Activated CD4-positive, alpha-beta T cell treated with anti-CD3 and anti-CD28 coated beads, Interleukin-2, amount 50 U/mL, for 48 hours (primary cell): ENCODE data around the gene PHF3.

ENCODE experiments used
- DNase-seq, 2 experiments: peaks; one replicate each; pipeline ENCODE4 v3.0.0-alpha.2; 2020

PHF3 gene

DNA sequence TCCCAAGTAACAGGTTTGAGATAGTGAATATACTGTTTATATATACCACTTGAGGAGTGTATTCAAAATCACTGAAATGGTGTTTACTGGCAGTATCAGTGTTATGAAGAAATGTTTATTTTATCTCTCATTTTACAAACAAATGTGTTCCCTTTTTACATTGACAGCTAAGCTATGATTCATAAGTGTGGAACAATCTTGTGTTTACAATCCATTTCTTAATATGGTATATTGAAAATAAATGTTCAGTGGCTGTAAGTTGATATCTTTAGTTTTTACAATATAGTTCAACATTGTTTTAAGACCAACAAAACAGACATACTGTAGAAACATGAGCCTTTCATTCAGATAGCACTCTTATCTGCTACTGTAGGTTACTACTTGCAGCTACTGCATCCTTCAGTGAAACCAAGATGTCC lies 14.3 kb downstream of the PHF3 start:
- DNase-seq = no peak

DNA sequence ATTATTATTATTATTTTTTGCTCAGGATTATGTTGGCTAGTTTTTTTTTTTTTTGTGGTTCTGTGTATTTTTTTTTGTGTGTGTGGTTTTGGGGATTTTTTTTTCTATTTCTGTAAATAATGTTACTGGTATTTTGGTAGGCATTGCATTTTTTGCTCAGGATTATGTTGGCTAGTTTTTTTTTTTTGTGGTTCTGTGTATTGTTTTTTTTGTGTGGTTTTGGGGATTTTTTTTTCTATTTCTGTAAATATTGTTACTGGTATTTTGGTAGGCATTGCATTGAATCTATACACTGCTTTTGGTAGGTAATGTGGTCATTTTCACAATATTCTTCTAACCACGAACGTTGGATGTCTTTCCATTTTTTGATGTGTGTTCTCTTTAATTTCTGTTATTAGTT lies 17.4 kb downstream of the PHF3 start:
- no peak for DNase-seq

DNA sequence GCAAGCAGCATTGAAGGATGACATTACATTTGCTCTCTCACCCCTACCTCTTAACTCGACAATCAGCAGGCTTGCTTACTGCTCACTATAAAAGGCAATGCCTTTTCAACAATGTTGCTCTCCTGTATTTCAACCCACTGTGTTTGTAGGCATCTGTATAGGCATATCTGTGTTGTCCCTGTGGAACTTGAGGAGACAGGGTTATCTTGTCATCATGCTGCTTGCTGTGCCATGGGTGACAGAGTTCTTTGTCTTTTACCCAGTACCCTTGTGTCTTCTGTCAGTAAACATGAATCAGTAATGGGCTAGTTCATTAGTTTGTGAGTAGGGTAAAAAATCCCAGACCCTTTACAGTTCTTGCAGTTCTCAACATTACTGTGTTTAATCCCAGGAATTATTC lies 25.2 kb downstream of the PHF3 start:
- no peak for DNase-seq

DNA sequence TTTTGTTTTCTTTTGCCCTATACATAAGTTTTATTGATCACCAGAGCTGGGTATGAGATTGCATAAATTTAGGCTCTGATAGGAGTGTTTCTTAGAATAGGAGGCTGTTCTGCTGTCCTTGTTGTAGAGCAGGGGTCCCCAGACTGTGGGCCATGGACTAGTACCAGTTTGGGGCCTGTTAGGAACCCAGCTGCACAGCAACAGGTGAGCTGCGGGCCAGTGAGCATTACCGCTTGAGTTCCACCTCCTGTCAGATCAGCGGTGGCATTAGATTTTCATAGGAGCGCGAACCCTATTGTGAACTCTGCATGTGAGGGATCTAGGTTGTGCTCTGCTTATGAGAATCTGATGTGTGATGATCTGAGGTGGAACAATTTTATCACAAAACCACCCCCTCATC lies 26.2 kb downstream of the PHF3 start:
- DNase-seq = no peak

DNA sequence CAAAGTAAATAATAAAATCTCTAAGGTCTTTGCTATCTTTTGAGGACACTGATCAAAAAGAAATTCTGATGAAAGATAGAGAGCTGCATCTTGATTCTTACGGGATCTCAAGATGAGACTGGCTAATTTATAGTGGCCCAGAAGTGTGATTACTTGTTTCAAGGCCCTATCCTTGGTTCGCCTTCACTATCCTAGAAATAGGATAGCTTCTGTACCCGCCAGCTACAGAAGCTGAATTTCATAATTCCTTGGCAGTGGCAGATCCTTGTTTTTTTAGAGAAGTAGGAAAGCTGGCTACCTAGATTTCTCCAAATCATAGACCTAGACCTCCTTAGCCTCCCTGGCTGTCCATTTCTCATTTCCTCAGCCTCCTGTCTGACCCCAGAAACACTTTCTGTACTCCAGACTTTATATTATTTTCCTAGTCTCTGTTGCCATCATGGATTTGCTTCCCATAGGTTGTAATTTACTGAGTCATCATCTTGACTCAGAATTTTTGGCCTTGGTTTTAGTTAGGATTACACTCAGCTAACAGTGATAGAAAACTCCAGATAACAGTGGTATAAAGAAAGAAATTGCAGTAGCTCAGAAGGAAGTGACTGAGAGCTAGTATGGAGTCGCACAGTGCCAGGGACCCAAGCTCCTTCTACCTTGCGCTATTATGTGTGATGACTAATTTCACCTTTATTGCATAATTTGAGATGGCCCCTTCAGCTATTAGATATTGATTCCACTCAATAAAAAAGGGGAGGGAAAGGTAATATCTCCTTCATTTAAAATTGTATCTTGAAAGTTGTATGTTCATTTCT lies 27.7 kb downstream of the PHF3 start:
- no peak for DNase-seq

DNA sequence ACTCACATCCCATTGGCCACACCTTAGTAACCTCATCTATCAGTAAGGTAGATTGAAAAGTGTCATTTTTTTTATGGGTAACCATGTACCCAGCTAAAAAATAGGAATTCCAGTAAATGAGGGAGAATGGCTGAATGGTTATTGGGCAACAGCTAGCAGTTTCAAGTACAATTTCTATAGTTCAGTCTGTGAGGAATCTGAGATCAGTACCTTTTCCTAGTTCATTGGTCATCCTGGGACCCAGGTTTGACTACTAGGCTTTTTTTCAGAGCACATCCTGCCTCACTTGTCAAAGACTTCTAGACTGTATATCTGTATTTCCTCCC lies 28.3 kb downstream of the PHF3 start:
- DNase-seq = no peak

DNA sequence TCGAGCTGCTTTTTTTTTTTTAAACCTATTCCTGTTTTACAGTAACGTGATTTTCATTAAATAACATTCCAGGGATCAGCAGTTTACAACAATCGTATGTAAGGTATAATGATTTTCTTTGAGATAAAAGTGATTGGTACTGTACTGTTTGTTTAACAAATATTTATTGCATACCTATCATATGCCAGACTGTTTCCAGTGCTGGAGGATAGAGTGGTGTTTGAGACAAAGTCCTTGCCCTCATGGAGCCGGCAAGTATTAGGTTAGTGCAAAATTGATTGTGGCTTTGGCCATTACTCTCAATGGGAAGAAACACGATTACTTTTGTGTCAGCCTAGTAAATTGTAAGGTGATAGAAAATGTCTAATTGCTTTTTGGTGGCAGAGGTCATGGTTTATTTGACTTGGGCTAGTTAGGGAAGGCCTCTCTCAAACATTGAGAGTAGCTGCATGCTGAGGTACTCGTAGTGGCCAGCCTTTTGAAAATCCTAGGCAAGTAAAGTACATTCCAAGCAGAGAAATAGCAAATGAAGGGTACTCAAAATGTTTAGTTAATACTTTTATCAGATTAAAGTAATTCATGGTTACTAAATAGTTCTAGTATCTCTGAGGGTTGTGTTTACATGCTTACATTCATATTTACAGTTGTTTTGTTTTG lies 35.6 kb downstream of the PHF3 start:
- DNase-seq = no peak

DNA sequence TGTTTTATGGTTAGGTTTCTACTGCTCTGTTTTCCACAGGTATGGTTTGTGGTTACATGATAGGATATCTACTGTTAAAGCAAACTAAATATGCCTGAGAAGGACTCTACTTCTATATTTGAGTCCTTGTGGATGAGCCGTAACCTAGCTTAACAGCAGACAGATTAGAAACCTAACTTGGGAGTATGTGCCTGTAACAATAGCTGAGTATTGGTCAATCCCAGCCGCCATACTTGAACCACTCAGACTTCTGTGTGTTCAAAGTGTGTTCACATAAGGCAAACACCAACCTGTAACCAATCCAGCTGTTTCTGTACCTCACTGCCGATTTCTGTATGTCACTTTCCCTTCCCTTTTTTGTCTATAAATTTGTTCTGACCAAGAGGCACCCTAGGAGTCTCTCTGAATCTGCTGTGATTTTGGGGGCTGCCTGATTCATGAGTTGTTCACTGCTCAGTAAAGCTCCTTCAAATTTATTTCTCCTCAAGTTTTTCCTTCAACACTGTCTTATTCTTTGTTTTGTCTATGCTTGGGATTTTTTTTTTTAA lies 37.1 kb downstream of the PHF3 start:
- no peak for DNase-seq

DNA sequence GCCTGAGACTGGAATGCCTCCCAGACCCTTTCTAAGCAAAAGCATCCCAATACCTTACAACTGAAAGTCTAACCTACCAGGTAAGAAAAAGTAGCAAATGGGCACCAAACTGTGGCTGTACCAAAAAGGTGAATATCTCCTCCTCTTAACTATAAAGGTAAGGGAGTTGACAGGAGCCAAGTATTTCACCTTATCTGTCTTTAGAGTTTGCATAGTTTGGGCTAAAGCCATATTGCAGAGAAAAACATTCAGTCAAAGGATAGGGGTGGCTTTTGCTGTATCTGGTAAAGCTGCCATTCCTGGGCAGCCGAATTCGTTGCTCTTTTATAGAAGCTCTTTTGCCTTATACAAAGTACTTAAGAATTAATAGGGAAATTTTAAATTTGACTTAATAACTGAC lies 38.1 kb downstream of the PHF3 start:
- DNase-seq = no peak

DNA sequence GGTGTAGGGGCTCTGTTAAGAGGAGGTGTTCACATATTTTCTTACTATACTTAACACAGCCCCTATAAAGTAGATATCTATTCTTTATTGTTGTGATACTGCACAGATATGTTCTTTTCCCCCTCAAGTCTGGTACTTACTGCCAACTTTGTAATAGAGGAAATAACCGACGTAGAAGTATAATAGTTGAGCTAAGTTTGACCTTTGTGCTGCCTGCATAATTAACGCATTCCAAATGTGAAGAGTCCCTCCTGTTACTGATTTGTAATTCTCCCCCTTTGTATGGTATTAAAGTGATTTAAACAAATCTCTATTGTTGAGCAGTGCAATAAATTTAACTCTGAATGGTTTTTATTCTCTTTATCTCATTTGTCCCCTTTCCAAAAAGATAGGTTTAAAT lies 39.0 kb downstream of the PHF3 start:
- no peak for DNase-seq

DNA sequence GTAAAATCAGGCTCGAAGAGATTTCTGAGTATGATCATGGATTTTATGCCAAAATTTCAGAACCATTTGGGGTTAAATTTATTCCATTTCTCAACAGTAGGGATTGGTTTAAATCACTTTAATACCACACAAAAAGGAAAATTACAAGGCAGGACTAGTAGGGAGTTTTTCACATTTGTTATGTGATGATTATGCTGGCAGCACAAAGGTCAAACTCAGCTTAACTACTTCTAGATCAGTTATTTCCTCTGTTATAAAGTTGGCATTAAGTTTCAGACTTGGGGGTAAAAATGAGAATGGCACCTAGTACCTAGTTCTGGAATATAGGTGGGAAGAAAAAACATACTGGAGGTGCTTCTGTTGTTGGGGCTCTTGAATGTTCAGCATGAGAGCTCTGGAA lies 39.5 kb downstream of the PHF3 start:
- DNase-seq = no peak

DNA sequence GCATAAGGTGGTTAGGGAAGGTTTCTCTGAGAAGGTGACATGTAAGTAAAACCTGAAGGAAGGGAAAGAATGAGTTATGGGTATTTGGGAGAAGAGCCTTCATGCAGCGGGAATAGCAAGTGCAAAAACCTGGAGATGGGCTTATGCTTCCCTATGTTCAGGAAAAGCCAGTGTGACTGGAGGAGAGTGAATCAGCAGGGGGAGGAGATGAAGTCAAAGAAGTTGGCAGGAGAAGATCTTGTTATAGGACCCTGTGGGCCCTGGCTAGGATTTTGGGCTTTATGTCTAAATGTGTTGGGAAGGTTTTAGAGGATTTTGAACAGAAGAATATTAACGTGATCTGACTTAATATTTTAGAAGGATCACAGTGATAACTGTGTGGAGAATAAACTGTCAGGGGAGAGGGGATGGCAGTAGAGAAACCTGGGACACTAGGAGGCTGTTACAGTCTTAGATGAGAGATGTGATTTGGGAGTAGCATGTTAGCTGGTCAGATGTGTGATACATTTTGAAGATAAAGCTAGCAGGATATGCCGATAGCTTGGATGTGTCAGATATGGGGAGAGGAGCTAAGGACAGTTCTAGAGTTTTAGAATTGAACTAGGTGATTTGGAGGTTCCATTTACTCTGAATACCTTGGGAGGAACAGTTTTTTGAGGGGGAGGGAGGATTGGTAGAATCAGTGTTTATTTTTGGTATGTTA lies 41.0 kb downstream of the PHF3 start:
- no peak for DNase-seq

DNA sequence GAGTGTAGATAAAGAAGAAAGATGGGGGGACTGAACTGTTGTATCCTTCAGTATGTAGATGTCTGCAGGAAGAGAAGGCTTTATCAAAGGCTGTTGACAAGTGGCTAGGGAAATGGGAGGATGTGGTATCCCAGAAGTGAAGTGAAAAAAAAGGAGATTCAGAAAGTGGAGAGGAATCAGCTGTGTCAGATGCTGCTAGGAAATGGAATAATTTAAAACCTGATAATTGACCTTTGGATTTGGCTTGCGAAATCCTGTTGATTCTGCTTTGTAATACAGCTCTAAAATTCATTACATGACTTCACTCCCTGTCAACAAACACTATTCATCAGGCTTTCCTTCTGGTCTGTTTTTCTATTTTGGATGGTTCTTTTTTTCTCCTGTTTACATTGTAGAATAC lies 41.7 kb downstream of the PHF3 start:
- no peak for DNase-seq

DNA sequence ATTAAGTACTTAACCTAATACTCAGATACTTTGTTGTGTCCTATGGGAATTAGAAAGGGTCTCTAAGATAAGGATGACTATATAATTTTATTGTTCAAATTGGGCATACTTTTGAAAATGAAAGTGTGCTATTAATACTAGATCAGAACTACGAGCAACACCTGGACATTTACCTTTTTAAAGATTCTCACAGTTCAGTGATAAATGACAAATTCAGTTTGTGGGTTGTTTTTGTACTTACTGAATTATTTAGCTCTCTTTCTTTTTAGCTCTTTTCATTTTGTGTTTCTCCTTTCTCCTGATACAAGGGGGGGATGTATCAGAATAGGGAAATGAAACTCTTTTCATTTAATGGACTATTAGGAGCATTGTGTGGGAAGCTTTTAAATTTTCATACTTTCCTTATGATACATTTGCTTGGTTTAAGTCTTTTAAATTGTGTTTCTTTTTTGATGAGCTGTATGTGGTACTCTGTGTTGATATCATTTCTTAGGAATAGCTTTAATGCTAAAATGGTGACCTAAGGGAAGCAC lies 47.5 kb downstream of the PHF3 start:
- no peak for DNase-seq

DNA sequence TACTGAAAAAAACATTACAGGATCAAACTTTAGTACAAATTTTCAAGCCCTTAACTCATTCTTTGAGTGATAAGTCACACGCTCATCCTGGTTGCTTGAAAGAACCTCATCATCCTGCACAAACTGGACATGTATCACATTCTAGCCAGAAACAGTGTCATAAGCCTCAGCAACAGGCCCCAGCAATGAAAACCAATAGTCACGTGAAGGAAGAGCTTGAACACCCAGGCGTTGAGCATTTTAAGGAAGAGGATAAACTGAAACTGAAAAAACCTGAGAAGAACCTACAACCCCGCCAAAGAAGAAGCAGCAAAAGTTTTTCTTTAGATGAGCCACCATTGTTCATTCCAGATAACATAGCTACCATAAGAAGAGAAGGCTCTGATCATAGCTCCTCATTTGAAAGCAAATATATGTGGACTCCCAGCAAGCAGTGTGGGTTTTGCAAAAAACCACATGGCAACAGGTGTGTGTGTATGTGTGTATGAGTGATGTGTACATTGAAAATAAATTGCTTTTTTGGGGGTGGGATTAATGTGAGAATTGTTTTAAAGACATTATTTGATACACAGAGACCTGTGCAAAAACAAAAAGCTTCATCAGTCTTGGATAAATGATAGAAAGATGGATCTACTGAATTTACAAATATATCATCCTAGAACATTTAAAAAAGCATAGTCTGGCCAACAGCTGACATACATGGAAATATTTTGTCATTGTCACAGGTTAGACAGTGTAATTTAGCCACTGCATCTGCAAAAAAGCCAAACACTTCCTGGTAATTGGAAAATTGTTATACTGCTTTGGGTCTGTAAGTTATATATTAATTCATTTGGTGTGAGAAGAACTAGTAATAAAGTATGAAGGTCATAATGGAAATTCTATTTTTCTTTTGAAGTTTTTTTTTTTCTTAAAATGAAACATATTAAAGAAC lies 50.1 kb downstream of the PHF3 start:
- no peak for DNase-seq

DNA sequence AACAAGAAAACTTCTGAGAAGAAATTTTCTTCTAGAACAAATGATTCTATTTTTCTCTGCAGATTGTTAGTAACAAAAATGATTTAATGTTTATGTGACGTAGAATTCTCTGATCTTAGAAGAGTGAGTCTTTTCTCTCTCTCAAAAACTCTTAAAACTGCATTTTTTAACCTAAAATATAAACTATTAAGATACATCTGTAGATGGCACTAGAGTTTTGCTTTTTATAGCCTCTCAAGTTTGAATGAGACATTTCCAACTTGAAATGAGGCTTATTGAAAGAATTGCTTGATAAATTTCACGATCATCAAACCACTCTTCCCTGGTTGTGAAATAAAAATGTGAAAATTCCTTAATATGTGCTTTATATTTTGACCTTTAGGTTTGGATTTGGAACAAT lies 53.8 kb downstream of the PHF3 start:
- no peak for DNase-seq

DNA sequence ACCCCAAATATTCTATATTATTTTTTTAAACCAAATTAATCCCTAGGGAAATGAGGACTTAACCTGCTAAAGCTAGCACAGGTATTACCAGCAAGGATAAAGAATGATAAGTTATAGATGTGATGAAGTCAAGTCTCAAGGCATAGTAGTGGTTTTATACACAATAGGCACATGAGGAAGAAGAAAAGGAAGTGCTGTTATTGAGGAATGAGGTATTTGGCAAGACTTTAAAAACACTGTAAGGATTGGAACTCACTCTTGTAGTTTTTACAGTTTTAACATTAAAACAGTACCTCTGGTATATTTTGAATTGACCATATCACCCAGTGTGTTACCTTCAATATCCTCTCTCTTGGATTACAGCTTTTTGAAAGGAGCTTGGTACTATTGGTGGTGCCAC lies 54.6 kb downstream of the PHF3 start:
- no peak for DNase-seq

DNA sequence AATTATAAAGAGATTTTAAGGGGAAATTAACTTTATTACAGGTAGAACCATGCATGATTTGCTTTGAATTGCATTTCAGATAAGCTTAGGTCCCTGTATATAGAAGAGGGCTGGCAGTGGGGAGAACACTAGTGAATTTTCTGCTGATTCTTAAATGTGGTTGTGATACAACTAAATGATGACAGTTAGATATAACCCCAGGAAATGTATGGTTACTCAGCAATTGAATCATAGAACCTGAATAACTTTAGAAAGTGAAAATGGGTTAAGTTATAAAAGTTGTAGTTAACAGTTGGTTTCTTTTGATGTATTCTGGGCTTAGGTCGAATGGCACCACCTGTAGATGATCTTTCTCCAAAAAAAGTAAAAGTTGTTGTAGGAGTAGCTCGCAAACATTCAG lies 70.1 kb downstream of the PHF3 start:
- no peak for DNase-seq

DNA sequence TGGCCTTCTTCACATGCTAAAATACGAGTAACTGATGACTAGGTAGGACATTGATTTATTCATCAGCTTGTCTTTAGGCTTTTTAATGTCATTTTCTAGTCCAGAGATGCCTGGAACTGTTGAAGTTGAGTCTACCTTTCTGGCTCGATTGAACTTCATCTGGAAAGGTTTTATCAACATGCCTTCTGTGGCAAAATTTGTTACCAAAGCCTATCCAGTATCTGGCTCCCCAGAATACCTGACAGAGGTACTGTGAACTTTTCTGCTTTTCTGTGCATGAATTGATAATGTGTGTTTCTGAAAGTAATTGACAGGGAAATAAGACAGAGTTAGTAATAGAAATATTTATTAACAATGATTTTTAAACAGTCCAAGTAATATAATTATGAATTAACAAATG lies 71.0 kb downstream of the PHF3 start:
- DNase-seq = no peak

DNA sequence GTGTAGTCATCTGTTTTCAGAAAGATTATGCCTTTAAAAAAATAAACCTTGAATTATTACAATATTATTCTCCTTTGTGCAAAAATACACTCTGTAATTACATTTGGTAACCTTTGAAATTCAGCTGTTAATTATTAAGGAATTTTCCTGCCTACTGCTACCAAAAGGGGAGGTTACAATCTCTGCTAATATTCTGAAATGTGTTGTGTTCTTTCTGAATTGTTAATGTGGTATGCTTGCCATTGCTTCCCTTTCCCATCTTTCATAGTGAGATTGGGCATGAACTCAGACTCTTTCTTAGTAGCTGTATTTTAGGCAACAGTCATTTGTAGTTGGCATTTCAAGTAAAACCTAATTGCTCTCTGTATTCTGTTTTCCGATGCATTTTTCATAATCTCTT lies 73.0 kb downstream of the PHF3 start:
- DNase-seq = no peak

DNA sequence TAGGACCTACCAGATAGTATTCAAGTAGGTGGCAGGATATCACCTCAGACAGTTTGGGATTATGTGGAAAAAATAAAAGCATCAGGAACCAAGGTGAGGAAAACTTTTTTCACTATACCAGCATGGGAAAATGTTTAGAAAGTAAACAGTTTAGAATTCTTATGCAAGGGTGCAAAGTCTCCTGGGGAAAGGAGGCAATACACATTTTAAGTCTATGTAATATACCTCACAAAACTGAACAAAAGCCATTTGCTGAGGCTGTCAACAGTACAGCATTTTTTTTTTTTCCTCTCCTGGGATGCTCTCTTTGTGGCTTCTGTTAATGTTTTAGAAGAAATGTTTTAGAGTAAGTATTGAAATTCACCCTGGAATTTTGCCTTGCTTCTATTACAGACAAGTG lies 73.5 kb downstream of the PHF3 start:
- no peak for DNase-seq

DNA sequence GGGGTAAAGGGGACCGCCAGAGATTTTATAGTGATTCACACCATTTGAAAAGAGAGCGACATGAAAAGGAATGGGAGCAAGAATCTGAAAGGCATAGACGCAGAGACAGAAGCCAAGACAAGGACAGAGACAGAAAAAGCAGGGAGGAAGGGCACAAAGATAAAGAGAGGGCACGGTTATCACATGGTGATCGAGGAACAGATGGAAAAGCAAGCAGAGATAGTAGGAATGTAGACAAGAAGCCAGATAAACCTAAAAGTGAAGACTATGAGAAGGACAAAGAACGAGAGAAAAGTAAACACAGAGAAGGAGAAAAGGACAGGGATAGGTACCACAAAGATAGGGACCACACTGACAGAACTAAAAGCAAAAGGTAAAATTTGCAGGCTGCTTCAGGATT lies 77.7 kb downstream of the PHF3 start:
- no peak for DNase-seq

DNA sequence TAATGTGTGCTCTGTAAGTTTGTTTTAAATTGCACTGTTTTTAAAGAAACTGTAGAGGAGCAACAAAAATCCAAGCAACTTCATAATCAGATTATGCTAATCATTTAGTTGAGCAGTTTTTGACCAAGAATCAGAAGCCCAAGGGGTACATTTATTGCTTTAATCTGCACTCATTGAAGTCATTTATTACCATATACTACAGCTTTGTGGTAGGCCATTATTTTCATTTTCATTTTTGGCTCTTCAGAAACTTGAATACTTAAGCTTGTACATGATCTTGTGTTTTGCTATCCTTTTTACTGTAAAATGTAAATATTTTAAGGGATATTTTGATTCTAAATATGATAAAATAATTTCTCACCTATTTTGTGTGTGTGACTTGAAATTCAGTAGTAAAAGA lies 78.5 kb downstream of the PHF3 start:
- DNase-seq = no peak
